Neural progenitor cell (in vitro differentiated cells): Measurements from ENCODE around the gene ZNF689. TPM values are rescaled to one million over a fixed set of nuclear protein-coding genes. Genes with fewer than 3 reads are reported as not detected.

Source experiments
- DNase-seq: peaks from one replicate; pipeline ENCODE4 v3.0.0-alpha.2; 2016; ENCODE audit warnings: low spot score
- H2AFZ ChIP-seq: fragments of 200-600 bp; sonication (generic); replicated peaks from 2 replicates; pipeline ENCODE4 v1.6.1; 2016; ENCODE audit warnings: antibody characterized with exemption
- H3F3A ChIP-seq: fragments of 200-600 bp; sonication (generic); 2 replicates; pipeline ENCODE4 v1.6.1; 2016; ENCODE audit warnings: antibody characterized with exemption, low read depth
- H3K27ac ChIP-seq: fragments of 200-600 bp; sonication (generic); 2 replicates; pipeline ENCODE4 v1.5.1; 2016; ENCODE audit warnings: mild to moderate bottlenecking
- H3K27me3 ChIP-seq: fragments of 200-600 bp; sonication (generic); 2 replicates; pipeline ENCODE4 v1.6.1; 2016; ENCODE audit warnings: mild to moderate bottlenecking, moderate library complexity
- H3K36me3 ChIP-seq: fragments of 200-600 bp; sonication (generic); 2 replicates; pipeline ENCODE4 v1.5.1; 2016
- H3K4me1 ChIP-seq: fragments of 200-600 bp; sonication (generic); 2 replicates; pipeline ENCODE4 v1.6.1; 2016; ENCODE audit warnings: mixed run types
- H3K4me2 ChIP-seq: fragments of 200-600 bp; sonication (generic); 2 replicates; pipeline ENCODE4 v1.6.1; 2016
- H3K4me3 ChIP-seq: fragments of 200-600 bp; sonication (generic); 2 replicates; pipeline ENCODE4 v1.5.1; 2016
- H3K79me2 ChIP-seq: fragments of 200-600 bp; sonication (generic); 2 replicates; pipeline ENCODE4 v1.6.1; 2016; ENCODE audit warnings: low read depth
- H3K9ac ChIP-seq: fragments of 200-600 bp; sonication (generic); 2 replicates; pipeline ENCODE4 v1.6.1; 2016
- H3K9me3 ChIP-seq: fragments of 200-600 bp; sonication (generic); 2 replicates; pipeline ENCODE4 v1.5.1; 2016; ENCODE audit warnings: low read depth
- H4K20me1 ChIP-seq: fragments of 200-600 bp; sonication (generic); 2 replicates; pipeline ENCODE4 v1.6.1; 2016; ENCODE audit warnings: low read depth
- H3K27ac Mint-ChIP-seq: 3 replicates; pipeline ENCODE4 v1.8.0; 2021; ENCODE audit warnings: mixed read lengths
- H3K27me3 Mint-ChIP-seq: 2 replicates; pipeline ENCODE4 v1.8.0; 2022; ENCODE audit warnings: low read depth, mild to moderate bottlenecking, inconsistent platforms, moderate library complexity, mixed read lengths; ENCODE audit not compliant: insufficient read depth
- H3K36me3 Mint-ChIP-seq: 3 replicates; pipeline ENCODE4 v1.8.0; 2021; ENCODE audit warnings: mixed read lengths
- H3K4me1 Mint-ChIP-seq: 3 replicates; pipeline ENCODE4 v1.8.0; 2021; ENCODE audit warnings: mixed read lengths
- H3K4me3 Mint-ChIP-seq: 3 replicates; pipeline ENCODE4 v1.8.0; 2021; ENCODE audit warnings: mild to moderate bottlenecking, moderate library complexity, mixed read lengths
- H3K9me3 Mint-ChIP-seq: 3 replicates; pipeline ENCODE4 v1.8.0; 2020; ENCODE audit warnings: mixed read lengths
- CTCF ChIP-seq: fragments of 200-600 bp; sonication (generic); IDR thresholded peaks from 2 replicates; pipeline ENCODE4 v1.5.1; 2017; ENCODE audit warnings: antibody characterized with exemption, mild to moderate bottlenecking
- EZH2 ChIP-seq: fragments of 200-600 bp; sonication (generic); IDR thresholded peaks from 2 replicates; pipeline ENCODE4 v1.6.1; 2017; ENCODE audit warnings: antibody characterized with exemption, mild to moderate bottlenecking, moderate library complexity
- EZH2phosphoT487 ChIP-seq: fragments of 200-600 bp; sonication (generic); IDR thresholded peaks from 2 replicates; pipeline ENCODE4 v1.6.1; 2017; ENCODE audit warnings: antibody characterized with exemption
- total RNA-seq: library from RNA; depleted of rRNA; stranded (reverse); fragments of >200 nt; gene quantifications from 2 replicates; pipeline ENCODE4 v1.2.3, GENCODE V29; 2015; ENCODE audit warnings: low replicate concordance

ZNF689 gene
- total RNA-seq, 1 donor from 2014 or later: 9.2 TPM

GRCh38 chr16:30645727-30646126, 35.5 kb upstream of the ZNF689 start:
- Mint-ChIP-seq H3K27ac (no peak overlapping the region), H3K27me3 (peaks cover 11% of the 10 kb centered on the region), H3K4me3 (no peak overlapping the region), H3K9me3 (no peaks in the 10 kb centered on the region), H3K36me3 (no peaks in the 10 kb centered on the region), H3K4me1 (peaks cover 4% of the 10 kb centered on the region)
- no peak for DNase-seq
- H3F3A ChIP-seq: peaks cover 6% of the 10 kb centered on the region
- no peaks in the 10 kb centered on the region for H3K4me1 ChIP-seq
- H3K79me2 ChIP-seq: no peaks in the 10 kb centered on the region
- no peak overlapping the region for H3K4me3 ChIP-seq
- no peak overlapping the region for H3K4me2 ChIP-seq
- TF ChIP-seq CTCF: no peak
- no peak for TF ChIP-seq EZH2phosphoT487
- TF ChIP-seq EZH2: no peak
- H3K9ac ChIP-seq: no peak overlapping the region
- no peak overlapping the region for H2AFZ ChIP-seq
- no peak overlapping the region for H3K27ac ChIP-seq
- no peaks in the 10 kb centered on the region for H3K36me3 ChIP-seq
- no peaks in the 10 kb centered on the region for H3K9me3 ChIP-seq
- H3K27me3 ChIP-seq: peaks cover 53% of the 10 kb centered on the region
- no peaks in the 10 kb centered on the region for H4K20me1 ChIP-seq

GRCh38 chr16:30644334-30644830, 34.2 kb upstream of the ZNF689 start:
- no peak overlapping the region for H2AFZ ChIP-seq
- H3K4me3 ChIP-seq: no peak overlapping the region
- Mint-ChIP-seq H3K9me3 (no peaks in the 10 kb centered on the region), H3K4me1 (peaks cover 3% of the 10 kb centered on the region), H3K4me3 (no peak overlapping the region), H3K27me3 (peaks cover 6% of the 10 kb centered on the region), H3K36me3 (no peaks in the 10 kb centered on the region), H3K27ac (no peak overlapping the region)
- H3K9ac ChIP-seq: no peak overlapping the region
- H3K9me3 ChIP-seq: no peaks in the 10 kb centered on the region
- no peak overlapping the region for H3K27ac ChIP-seq
- H4K20me1 ChIP-seq: no peaks in the 10 kb centered on the region
- DNase-seq: no peak
- no peak overlapping the region for H3K4me2 ChIP-seq
- H3K79me2 ChIP-seq: no peaks in the 10 kb centered on the region
- peaks cover 60% of the 10 kb centered on the region for H3K27me3 ChIP-seq
- H3F3A ChIP-seq: peaks cover 5% of the 10 kb centered on the region
- H3K36me3 ChIP-seq: no peaks in the 10 kb centered on the region
- TF ChIP-seq EZH2phosphoT487 (no peak), CTCF (no peak), EZH2 (no peak)
- no peaks in the 10 kb centered on the region for H3K4me1 ChIP-seq

GRCh38 chr16:30641378-30641982, 31.3 kb upstream of the ZNF689 start:
- Mint-ChIP-seq H3K27me3 (peaks cover 9% of the 10 kb centered on the region), H3K36me3 (no peaks in the 10 kb centered on the region), H3K4me1 (peaks cover 4% of the 10 kb centered on the region), H3K4me3 (no peak overlapping the region), H3K27ac (no peak overlapping the region), H3K9me3 (no peaks in the 10 kb centered on the region)
- Histone ChIP-seq H2AFZ (no peak overlapping the region), H3K79me2 (no peaks in the 10 kb centered on the region), H3K4me3 (no peak overlapping the region), H3F3A (peaks cover 5% of the 10 kb centered on the region), H3K4me2 (no peak overlapping the region), H3K36me3 (no peaks in the 10 kb centered on the region), H4K20me1 (no peaks in the 10 kb centered on the region), H3K4me1 (no peaks in the 10 kb centered on the region), H3K27me3 (peaks cover 47% of the 10 kb centered on the region), H3K9me3 (no peaks in the 10 kb centered on the region), H3K27ac (no peak overlapping the region), H3K9ac (no peak overlapping the region)
- TF ChIP-seq EZH2 (no peak), CTCF (no peak)
- no peak for DNase-seq
